ENCODE results near the gene AFF3.
"Not testable (repeated sequence)": the region's sequence is repeated elsewhere in the genome, so short reads cannot be mapped to it uniquely, and the experiment has no call there.

Gene AFF3

GRCh38 chr2:100105678-100106054 lies 36.7 kb downstream of the AFF3 start:
- peak in 1 of 3 donors; percentile 13 for DNase-seq

- peak; percentile 33 to 72 (median 55) for DNase-seq
These were observed 37.4 kb downstream of the AFF3 start for GRCh38 chr2:100104718-100105677.

GRCh38 chr2:100104265-100104664 lies 38.1 kb downstream of the AFF3 start:
- peak in 1 of 3 donors; percentile 32 for DNase-seq

- not testable (repeated sequence) for DNase-seq
These were observed 38.7 kb downstream of the AFF3 start for GRCh38 chr2:100103527-100104252.

- not testable (repeated sequence) for DNase-seq
These were observed 39.8 kb downstream of the AFF3 start for GRCh38 chr2:100102466-100103180.

- not testable (repeated sequence) for DNase-seq
These were observed 43.5 kb downstream of the AFF3 start for GRCh38 chr2:100098855-100099254.

- DNase-seq = not testable (repeated sequence)
These were observed 44.6 kb downstream of the AFF3 start for GRCh38 chr2:100097611-100098294.

GRCh38 chr2:100095845-100096244 lies 46.5 kb downstream of the AFF3 start:
- DNase-seq = not testable (repeated sequence)

- not testable (repeated sequence) for DNase-seq
These were observed 50.6 kb downstream of the AFF3 start for GRCh38 chr2:100091807-100092206.

- not testable (repeated sequence) for DNase-seq
These were observed 56.6 kb downstream of the AFF3 start for GRCh38 chr2:100085744-100086143.

- DNase-seq = not testable (repeated sequence)
These were observed 58.8 kb downstream of the AFF3 start for GRCh38 chr2:100083421-100084216.

- peak in 2 of 3 donors; percentile 33 to 41 for DNase-seq
These were observed 60.0 kb downstream of the AFF3 start for GRCh38 chr2:100082302-100082978.

GRCh38 chr2:100077935-100078334 lies 64.5 kb downstream of the AFF3 start:
- no peak for DNase-seq

- DNase-seq = peak; percentile 43 to 68 (median 48)
These were observed 64.9 kb downstream of the AFF3 start for GRCh38 chr2:100077456-100077855.

GRCh38 chr2:100075532-100075931 lies 66.9 kb downstream of the AFF3 start:
- no peak for DNase-seq

GRCh38 chr2:100073110-100073509 lies 69.3 kb downstream of the AFF3 start:
- no peak for DNase-seq

- DNase-seq = no peak
These were observed 69.9 kb downstream of the AFF3 start for GRCh38 chr2:100072503-100072902.

- DNase-seq = peak; percentile 24 to 50 (median 39)
These were observed 70.9 kb downstream of the AFF3 start for GRCh38 chr2:100071335-100072043.

- peak in 2 of 3 donors; percentile 28 to 36 for DNase-seq
These were observed 72.3 kb downstream of the AFF3 start for GRCh38 chr2:100070078-100070477.

- no peak for DNase-seq
These were observed 74.0 kb downstream of the AFF3 start for GRCh38 chr2:100068395-100068794.

Measured in suppressor macrophage treated with lipopolysaccharide for 1 hour (primary cell).